GM10266 (cell line): ENCODE data around the gene KLHL13.
"Not testable (repeated sequence)": the region's sequence is repeated elsewhere in the genome, so short reads cannot be mapped to it uniquely, and the experiment has no call there.

ENCODE experiments used
- DNase-seq: peaks from one replicate; pipeline ENCODE4 v3.0.0; 2012; ENCODE audit errors: extremely low spot score
- TF ChIP-seq, protein P1 (sequence below): IDR thresholded peaks from 2 replicates; pipeline ENCODE4 v1.5.1; 2012; ENCODE audit warnings: mild to moderate bottlenecking, low read depth; ENCODE audit not compliant: control insufficient read depth, insufficient read depth; ENCODE audit errors: missing control alignments

The KLHL13 gene

DNA sequence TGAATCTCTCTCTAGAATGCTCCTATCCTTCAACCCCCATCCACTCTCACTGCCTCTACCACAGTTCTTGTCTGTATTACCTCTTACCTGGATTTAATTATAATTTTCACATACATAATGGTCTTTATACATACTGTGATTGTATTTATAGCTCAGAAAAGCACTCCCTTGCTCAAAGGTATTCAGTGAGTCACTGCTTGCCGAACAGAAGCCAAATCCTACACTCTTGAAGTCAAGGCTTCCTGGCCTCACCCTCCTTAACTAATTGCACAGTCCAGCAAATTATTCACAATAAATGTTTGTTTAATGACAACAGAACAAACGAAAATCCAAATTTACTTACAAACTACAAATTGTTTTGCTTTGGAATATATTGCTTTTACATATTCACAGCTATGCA, 159.5 kb downstream of the KLHL13 start:
- no peak for DNase-seq

DNA sequence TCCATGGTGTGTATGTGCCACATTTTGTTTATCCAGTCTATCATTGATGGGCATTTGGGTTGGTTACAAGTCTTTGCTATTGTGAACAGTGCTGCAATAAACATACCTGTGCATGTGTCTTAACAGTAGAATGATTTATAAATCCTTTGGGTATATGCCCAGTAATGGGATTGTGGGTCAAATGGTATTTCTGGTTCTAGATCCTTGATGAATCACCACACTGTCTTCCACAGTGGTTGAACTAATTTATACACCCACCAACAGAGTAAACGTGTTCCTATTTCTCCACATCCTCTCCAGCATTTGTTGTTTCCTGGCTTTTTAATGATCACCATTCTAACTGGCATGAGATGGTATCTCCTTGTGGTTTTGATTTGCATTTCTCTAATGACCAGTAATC, 177.3 kb downstream of the KLHL13 start:
- not testable (repeated sequence) for DNase-seq

More for the DNA sequence above, 159.5 kb downstream of the KLHL13 start:
- TF ChIP-seq, protein P1, sequence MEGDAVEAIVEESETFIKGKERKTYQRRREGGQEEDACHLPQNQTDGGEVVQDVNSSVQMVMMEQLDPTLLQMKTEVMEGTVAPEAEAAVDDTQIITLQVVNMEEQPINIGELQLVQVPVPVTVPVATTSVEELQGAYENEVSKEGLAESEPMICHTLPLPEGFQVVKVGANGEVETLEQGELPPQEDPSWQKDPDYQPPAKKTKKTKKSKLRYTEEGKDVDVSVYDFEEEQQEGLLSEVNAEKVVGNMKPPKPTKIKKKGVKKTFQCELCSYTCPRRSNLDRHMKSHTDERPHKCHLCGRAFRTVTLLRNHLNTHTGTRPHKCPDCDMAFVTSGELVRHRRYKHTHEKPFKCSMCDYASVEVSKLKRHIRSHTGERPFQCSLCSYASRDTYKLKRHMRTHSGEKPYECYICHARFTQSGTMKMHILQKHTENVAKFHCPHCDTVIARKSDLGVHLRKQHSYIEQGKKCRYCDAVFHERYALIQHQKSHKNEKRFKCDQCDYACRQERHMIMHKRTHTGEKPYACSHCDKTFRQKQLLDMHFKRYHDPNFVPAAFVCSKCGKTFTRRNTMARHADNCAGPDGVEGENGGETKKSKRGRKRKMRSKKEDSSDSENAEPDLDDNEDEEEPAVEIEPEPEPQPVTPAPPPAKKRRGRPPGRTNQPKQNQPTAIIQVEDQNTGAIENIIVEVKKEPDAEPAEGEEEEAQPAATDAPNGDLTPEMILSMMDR: no peak

- TF ChIP-seq, protein P1: no peak
- DNase-seq: no peak
Measured at GRCh38 chrX:117936118-117936517, 180.5 kb downstream of the KLHL13 start.

DNA sequence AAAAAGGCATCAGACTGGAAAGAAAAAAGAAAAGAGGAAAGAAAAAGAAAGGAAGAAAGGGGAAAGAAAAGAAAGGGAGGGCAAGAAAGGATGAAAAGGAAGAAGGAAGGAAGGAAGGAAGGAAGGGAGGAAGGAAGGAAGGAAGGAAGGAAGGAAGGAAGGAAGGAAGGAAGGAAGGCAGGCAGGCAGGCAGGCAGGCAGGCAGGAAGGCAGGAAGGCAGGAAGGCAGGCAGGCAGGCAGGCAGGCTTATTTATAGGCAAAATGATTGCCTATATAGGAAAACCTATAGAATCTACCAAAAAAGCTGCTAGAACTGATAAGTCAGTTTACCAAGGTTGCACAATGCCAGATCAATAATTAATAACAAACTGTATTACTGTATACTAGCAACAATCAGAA, 186.5 kb downstream of the KLHL13 start:
- not testable (repeated sequence) for DNase-seq

DNA sequence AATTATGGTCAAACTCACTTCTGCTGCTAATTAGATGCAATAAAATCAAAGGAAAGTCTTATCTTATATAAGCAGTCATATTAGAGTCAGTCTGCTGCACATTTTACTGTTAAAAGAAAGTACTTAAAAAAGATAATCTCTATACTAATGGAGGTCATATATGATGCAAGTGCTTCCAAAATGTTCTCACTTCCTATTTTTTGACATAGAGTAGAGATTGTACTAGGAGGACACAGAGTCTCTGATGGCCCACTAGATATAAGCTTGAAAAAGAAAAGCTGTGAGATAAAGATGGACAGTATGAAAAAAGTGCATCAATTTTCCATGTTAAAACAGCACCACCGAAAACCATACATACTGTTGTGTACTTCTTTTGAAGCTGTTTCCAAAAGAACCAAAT, 196.9 kb downstream of the KLHL13 start:
- no peak for DNase-seq
- TF ChIP-seq, protein P1: no peak

GRCh38 chrX:117910216-117910615, 206.4 kb downstream of the KLHL13 start:
- DNase-seq: no peak
- TF ChIP-seq, protein P1: no peak

GRCh38 chrX:117898226-117898625, 218.4 kb downstream of the KLHL13 start:
- TF ChIP-seq, protein P1: no peak
- DNase-seq: no peak

DNA sequence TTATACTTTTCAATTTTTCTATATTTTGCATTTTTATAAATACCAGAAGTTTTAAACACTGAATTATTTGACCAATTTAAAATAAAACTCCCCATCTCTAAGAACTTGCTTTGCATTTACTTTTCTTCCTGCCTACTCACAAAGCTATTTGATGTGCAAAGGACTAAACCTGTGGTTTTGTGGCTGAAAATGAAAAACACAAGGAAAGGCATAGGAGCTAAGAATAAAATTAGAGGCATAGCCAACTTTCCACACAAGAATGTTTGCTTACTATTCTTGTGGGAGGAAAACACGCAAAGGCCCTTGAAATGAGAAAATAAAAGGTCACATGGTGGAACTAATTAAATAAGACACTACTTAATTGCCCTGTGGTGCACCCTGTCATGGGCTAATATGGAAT, 221.2 kb downstream of the KLHL13 start:
- TF ChIP-seq, protein P1: no peak

GRCh38 chrX:117892469-117892868, 224.1 kb downstream of the KLHL13 start:
- DNase-seq: no peak
- TF ChIP-seq, protein P1: no peak

More for the DNA sequence above, 221.2 kb downstream of the KLHL13 start:
- no peak for DNase-seq
